Psoas muscle (tissue), 8 donors: ENCODE results near the gene CD47. TPM values are rescaled to one million over a fixed set of nuclear protein-coding genes. Genes with fewer than 3 reads are reported as not detected.
A peak's percentile ranks its signal among the peaks of the same experiment; 100 is the strongest.

ENCODE experiments used
- ATAC-seq, 4 donors: fragments of 200-7000 bp; cut with Tn5 transposase; one replicate each; pipeline ENCODE4 v1.9.1; 2020; ENCODE audit warnings: moderate library complexity in 3 of 4, mild to moderate bottlenecking in 2 of 4
- DNase-seq, 2 donors: peaks; one replicate each; pipeline ENCODE4 v3.0.0-alpha.2; 2020
- H3K27ac ChIP-seq: fragments of 200-600 bp; one replicate; pipeline ENCODE4 v1.8.0; 2022
- H3K27me3 ChIP-seq, 3 donors: fragments of 200-600 bp in 1 of 3; one replicate each; pipeline versions ENCODE4 v1.6.1 to v1.8.0; 2013 to 2022; ENCODE audit warnings: low read length in 2 of 3, mild to moderate bottlenecking in 2 of 3, moderate library complexity in 1 of 3; ENCODE audit not compliant: insufficient read depth in 3 of 3
- H3K36me3 ChIP-seq, 2 donors: fragments of 200-600 bp in 1 of 2; one replicate each; pipeline versions ENCODE4 v1.6.1 to v1.8.0; 2013 to 2022; ENCODE audit warnings: low read depth in 1 of 2, mild to moderate bottlenecking in 1 of 2, moderate library complexity in 1 of 2; ENCODE audit not compliant: insufficient read depth in 1 of 2
- H3K4me1 ChIP-seq: fragments of 200-600 bp; one replicate; pipeline ENCODE4 v1.8.0; 2022
- H3K4me3 ChIP-seq: fragments of 200-600 bp; one replicate; pipeline ENCODE4 v1.8.0; 2022; ENCODE audit warnings: mild to moderate bottlenecking
- H3K9me3 ChIP-seq: fragments of 200-600 bp; one replicate; pipeline ENCODE4 v1.8.0; 2022
- WGBS, 3 donors: extraction: QIAGEN DNeasy Blood & Tissue Kit; methylation state at CpG; one replicate each; pipeline versions ENCODE4 v1.1.6 to v1.1.7; 2013; 5-methylcytosine and 5-hydroxymethylcytosine counted together
- intact Hi-C, 2 donors: fragments of 100-400 bp; cut with DNase I; formaldehyde crosslinking; loops; one replicate each; pipeline versions ENCODE4 v1.11.0 to v1.14.2; 2022
- polyA plus RNA-seq, 3 donors: library from polyadenylated mRNA; stranded (reverse); fragments of 200-250 nt; gene quantifications; one replicate each; pipeline ENCODE4 v1.2.3, GENCODE V29; 2013
- total RNA-seq, 4 donors: library from RNA; stranded (reverse); fragmentation: NEBNext Ultra II Directional in 2 of 4; extraction: Animal tissue kit (Norgen Biotek cat#: 25700) in 2 of 4; gene quantifications; one replicate each; pipeline versions ENCODE4 v1.2.1 to v1.2.4, GENCODE V29; 2021 to 2023
- TF ChIP-seq, protein P1 (sequence below): fragments of 200-600 bp; IDR thresholded peaks from one replicate; pipeline ENCODE4 v1.8.0; 2022; ENCODE audit warnings: antibody characterized with exemption
- donor health status: healthy with polysubstance abuse.
- donor health status: DM: no; HTN: no; CAD: no; lungs with moderate emphysema.
- donor health status: Bipolar disorder and iron deficiency.
- donor health status: healthy.
- donor health status: DM: yes; HTN: yes; CAD: no.
- donor health status: DM: no; HTN: no; CAD: no.
- donor health status: DM: no; HTN: no; CAD: no.
- donor health status: DM: yes; HTN: yes; CAD: no.

The CD47 gene
- total and polyA plus RNA-seq, 7 donors, result 12.2 to 53.1 (median 16.6) TPM

DNA sequence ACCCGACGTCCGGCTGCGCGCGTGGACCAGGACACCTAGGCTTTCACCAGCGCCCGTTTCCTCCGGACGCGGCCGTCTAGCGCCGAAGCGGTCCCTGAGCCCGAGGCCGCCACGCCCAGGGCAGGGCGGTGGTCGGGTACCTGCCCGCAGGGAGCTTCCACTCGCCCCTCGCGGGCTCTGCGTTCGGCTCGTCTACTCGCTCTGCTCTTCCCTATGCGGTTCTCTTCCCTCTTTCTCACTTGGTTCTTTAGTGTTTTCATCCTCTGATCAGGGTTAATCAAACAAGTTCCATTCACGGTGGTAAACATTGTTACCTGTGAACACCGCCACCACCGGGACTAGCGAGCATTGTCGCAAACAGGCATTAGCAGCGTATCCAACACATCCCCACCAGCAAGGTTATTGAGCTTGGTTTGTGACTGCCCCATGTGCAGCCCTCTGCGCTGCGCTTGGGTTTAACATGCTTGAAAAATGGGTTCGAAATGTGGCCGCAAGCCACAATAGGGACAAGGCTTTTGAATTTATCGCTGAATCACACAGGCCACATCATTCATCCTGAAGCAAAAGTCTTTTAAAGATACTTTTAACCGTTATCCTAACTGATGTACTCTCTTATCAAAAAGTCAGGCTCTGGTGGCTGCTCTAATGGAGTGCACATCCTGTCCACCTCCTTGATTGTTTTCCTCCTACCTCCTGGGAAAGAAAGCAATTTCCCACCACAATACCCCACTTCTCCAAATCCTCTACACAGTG is 843 bp upstream of the CD47 start:
- Histone ChIP-seq H3K4me1 (peaks cover 7% of the 10 kb centered on the region), H3K36me3 (no peaks in the 10 kb centered on the region), H3K4me3 (peak overlapping the region; percentile 91), H3K27ac (peak overlapping the region; percentile 82), H3K9me3 (no peaks in the 10 kb centered on the region), H3K27me3 (no peaks in the 10 kb centered on the region)
- WGBS, 3 donors, result 25 to 45% (median 36%) methylated on average over 24 to 41 of the region's 41 CpGs
- DNase-seq (no peak), ATAC-seq (peak in 3 of 4 donors; percentile 36 to 50 (median 37))
- intact Hi-C loops, result loop anchor here (2.0 to 10.0 kb wide), 4 partner anchors 131 to 385 kb away; partner anchors contain the start of gene IFT57 (in 2 of the 2)
- TF ChIP-seq, protein P1, sequence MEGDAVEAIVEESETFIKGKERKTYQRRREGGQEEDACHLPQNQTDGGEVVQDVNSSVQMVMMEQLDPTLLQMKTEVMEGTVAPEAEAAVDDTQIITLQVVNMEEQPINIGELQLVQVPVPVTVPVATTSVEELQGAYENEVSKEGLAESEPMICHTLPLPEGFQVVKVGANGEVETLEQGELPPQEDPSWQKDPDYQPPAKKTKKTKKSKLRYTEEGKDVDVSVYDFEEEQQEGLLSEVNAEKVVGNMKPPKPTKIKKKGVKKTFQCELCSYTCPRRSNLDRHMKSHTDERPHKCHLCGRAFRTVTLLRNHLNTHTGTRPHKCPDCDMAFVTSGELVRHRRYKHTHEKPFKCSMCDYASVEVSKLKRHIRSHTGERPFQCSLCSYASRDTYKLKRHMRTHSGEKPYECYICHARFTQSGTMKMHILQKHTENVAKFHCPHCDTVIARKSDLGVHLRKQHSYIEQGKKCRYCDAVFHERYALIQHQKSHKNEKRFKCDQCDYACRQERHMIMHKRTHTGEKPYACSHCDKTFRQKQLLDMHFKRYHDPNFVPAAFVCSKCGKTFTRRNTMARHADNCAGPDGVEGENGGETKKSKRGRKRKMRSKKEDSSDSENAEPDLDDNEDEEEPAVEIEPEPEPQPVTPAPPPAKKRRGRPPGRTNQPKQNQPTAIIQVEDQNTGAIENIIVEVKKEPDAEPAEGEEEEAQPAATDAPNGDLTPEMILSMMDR, result no peak

DNA sequence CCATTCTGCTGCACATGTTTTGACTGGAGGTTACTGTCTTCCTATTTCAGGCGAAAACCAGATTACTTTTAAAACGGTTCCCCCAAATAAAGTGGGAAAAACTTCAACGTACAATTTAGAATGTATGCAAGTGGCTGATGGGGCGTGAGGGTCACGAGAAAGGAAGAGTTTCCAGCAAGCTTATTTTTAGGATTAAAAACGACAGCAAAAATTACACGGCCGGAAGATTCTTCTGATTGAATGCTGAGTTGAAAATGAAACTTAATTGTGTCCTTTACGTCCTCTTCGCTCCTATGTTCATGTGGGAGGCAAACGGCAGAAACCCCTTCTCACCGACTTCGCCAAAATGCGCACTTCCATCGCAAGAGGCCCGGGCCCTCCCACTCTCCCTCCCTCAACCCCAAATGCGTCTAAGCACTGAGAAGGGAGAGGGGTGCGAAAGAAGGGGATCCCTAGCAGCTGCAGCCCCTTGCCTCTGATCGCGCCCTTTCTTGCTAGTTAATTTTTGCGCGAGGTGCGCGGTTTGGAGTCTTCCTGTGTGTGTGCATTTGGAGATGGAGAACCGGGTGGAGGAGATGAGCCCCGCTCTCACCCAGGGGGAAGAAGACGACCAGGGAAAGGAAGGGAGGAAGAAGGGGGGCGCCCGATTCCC is 656 bp downstream of the CD47 start:
- ATAC-seq (peak; percentile 2 to 35 (median 8)), DNase-seq (no peak)
- Histone ChIP-seq H3K4me1 (peaks cover 7% of the 10 kb centered on the region), H3K27ac (peak overlapping the region; percentile 82), H3K27me3 (no peaks in the 10 kb centered on the region), H3K36me3 (no peaks in the 10 kb centered on the region), H3K4me3 (peak overlapping the region; percentile 91), H3K9me3 (no peaks in the 10 kb centered on the region)
- TF ChIP-seq, protein P1, result no peak
- WGBS, 3 donors, result 0 to 1% (median 1%) methylated on average over 26 to 29 of the region's 29 CpGs
- intact Hi-C loops, result loop anchor here (2.0 to 10.0 kb wide), 4 partner anchors 133 to 387 kb away; partner anchors contain the start of gene IFT57 (in 2 of the 2)

DNA sequence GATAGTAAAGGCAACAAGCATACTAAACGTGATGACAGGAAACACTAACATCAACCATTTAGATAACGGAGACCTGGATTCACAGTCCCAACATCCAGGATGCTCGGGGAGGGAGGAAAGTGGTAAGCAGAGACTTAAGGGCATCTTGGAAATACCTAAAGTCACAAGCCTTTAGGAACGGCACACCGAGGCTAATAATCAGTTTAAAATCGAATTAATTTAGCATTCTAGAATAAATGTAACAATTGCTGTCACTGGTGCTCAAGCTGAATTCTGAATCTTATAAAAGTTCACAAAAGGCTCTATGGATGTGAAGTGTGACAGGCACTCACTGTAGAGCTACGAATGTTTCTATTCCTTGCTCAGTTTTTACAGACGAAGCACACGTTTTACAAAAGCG is 1.3 kb downstream of the CD47 start:
- 9 to 11% (median 10%) methylated on average over 10 of the region's 10 CpGs for WGBS, 3 donors
- Histone ChIP-seq H3K36me3 (no peaks in the 10 kb centered on the region), H3K27ac (peak overlapping the region; percentile 82), H3K27me3 (no peaks in the 10 kb centered on the region), H3K4me1 (peaks cover 7% of the 10 kb centered on the region), H3K4me3 (peak overlapping the region; percentile 91), H3K9me3 (no peaks in the 10 kb centered on the region)
- TF ChIP-seq, protein P1, result no peak
- intact Hi-C loops, result no loop called here
- DNase-seq (no peak), ATAC-seq (no peak)

DNA sequence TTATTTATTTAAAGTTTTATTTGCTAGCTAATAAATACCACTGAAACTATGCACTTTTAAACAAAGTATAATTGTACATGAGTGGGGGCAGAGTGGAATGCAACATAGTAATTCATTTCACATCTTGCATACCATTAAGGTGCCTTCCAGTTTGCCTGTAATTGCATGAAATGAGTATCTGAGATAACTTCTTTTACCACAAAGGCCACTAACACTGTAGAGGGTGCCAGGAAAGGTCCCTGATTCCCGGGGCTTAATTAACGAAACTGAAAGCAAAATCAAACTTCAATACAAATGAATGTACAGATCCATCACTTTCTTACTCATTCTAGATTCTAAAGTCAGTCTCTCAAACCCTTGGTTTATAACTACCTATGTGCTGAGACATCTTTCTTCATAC is 2.1 kb downstream of the CD47 start:
- H3K27ac ChIP-seq, result no peak overlapping the region
- intact Hi-C loops, result no loop called here
- H3K27me3 ChIP-seq, result no peaks in the 10 kb centered on the region
- no peaks in the 10 kb centered on the region for H3K36me3 ChIP-seq
- H3K4me1 ChIP-seq, result peaks cover 7% of the 10 kb centered on the region
- peak overlapping the region; percentile 91 for H3K4me3 ChIP-seq
- ATAC-seq, result no peak
- TF ChIP-seq, protein P1, result no peak
- no peak for DNase-seq
- WGBS, 3 donors, result 31 to 49% (median 36%) methylated on average over 2 of the region's 2 CpGs
- H3K9me3 ChIP-seq, result no peaks in the 10 kb centered on the region
